Stimulated activated naive CD4-positive, alpha-beta T cell treated with Interleukin-2 at 50 U/mL for 16 hours (primary cell): ENCODE data around the gene ZDHHC22.

Experiments
- DNase-seq: peaks from one replicate; lab custom pipeline; 2025; lab: John Stamatoyannopoulos, UW

ZDHHC22 gene

GRCh38 chr14:77126461-77126990 lies 15.1 kb downstream of the ZDHHC22 start:
- no peak for DNase-seq

GRCh38 chr14:77125823-77126325 lies 15.7 kb downstream of the ZDHHC22 start:
- no peak for DNase-seq

- no peak for DNase-seq
These were observed 16.2 kb downstream of the ZDHHC22 start for GRCh38 chr14:77125281-77125801.

DNA sequence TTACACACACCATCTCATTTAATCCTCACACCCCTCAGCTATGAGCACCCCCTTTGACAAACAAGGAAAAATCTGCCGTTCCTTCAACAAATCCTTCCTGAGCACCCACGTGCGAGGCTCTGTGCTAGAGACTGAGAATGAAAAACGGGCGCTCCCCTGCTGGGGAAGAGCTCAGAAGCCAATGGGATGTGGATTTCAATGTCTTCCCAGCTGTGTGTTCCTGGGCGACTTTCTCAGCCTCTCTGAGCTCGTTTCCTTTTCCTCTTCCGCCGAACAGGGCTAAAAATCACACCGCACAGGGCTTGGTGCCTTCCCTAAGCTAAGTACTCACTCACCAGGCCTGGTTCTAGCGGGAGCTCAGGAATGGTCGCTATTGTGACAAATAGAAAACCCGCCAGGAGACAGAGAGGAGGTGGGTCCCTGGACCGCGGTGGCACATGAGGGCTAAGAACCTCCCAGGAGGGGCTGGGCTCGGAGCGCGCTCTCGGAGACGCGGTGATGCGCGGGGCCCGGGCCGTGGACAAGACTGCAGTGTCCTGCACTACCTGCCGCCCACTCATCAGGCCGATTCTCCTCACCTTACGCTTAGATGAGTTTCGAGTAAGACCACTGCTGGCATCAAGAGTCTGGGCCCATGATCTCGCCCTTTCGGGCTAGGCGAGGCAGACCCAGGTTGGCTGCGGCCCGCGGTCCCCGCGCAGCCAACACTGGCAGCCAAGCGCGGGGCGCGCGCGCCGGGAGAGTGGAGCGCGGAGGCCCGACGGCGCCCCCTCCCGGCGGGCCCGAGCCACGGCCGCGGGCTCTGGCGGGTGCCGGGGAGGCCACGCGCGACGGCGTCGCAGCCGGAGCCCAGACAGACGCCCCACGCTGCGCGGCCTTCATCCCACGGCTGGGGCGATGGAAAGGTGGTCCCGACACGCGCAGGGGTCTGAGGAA lies 17.0 kb downstream of the ZDHHC22 start:
- DNase-seq: peak; percentile 41

DNA sequence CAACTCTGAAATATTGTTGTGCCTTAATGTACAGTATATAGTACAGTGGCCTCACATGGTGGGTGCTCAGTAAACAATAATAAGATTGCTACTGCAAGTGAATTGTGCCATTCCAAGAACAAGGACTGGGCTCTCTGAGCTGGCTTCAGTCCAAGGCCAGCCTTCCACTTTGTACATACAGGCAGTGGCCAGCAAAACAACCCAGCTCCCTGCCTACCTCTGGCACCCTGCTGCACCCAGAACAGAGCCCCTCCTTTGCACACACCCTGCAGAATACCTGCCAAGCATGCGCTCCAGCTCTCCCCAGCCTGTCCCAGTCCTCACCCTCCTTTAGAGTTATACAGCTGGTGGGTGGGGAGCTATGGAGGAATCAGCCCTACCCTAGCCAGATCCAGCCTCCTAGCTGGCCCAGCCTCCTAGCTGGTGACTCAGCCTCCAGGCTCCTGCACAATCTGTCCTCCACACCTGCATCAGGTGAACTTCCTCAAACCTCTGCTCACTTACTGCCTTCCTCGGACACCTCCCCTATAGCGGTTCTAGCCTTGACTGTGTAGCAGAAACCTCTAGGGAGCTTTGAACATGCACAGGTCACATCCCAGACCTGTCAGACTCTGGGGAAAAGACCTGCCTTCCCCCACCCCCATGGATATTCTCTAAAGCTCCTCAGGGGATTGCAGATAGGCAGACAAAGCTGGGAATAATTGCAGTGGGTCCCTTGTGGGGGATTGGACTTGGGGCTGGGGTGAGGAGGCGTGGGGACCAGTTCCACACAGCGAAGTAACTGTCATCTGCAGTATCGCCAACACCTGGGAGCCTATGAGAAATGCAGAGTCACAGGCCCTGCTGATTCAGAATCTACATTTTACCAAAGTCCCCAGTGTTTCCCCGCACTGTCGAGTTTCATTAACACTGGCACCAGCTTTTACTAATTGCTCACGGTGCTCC lies 17.9 kb downstream of the ZDHHC22 start:
- no peak for DNase-seq

DNA sequence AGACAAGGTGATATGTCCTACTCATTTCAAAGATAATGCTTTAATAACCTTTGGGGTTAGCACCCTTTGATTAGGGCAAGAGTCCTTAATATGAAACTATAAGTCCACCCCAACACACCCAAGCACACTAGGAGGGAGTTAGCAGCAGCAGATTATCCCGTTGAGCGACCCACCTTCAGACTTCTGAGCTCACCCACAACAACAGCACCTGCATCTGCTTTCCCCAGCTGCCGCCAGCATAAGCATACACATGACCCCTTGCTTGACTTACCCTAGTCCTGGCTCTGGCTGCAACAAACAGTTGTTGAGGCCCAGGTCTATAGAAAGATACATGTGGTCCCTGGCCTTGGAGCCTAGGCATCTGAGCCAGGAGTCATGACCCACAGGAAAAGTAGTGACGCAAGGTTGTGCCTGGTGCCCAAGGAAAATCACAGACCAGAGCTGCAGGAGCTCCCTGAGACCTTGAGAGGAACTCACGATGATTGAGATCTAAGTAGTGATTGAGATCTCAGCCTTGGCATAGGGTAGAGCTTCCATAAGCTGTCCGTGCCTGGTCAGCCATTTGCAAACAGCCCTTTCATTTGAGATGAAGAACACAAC lies 19.0 kb downstream of the ZDHHC22 start:
- no peak for DNase-seq

DNA sequence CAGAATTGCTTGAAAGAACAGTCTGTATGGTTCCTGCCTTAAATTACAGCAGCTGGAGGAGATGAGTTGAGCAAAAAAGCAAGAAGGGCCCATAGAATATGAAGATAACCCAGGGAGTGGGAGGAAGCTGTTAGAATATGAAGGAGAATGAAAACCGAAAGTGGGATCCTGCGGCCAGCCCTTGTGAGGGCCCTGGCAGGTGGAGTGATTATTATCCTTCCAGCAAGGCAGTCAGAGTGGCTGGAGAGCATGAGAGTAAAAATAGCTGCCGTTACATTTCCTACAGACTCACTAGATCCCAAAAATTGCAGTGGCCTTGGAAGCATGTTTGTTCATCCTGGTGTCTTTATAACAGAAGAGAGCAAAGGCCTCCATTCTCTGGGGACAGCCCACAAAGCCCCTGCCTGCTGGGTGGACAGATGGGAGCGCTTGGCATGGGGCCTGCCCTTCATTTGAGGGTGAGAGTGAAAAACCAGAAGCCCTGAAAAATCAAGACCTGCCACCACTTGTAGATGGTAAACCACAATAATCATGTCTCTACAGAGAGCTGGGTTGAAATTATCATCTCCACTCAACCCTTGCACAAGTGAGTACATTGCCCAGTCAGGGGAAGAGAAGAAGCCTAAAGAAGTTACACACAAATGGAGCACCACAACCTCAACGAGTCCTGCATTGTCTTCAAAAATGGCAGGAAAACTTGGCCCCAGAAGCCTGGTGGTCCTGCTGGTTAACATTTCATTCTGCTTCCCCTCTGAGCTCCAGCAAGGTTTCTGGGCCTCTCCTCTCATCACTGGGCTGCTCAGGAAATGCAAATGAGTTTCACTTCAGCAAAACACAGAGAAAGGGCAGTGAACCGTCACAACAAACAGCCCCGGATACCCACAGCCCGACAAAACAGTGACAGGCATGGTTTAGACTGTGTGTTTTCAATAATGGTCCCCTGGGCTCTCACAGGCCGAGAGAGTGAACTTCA lies 20.5 kb downstream of the ZDHHC22 start:
- peak; percentile 12 for DNase-seq

- DNase-seq: no peak
These were observed 21.7 kb downstream of the ZDHHC22 start for GRCh38 chr14:77119851-77120250.

- DNase-seq: no peak
These were observed 25.3 kb downstream of the ZDHHC22 start for GRCh38 chr14:77116172-77116817.

DNA sequence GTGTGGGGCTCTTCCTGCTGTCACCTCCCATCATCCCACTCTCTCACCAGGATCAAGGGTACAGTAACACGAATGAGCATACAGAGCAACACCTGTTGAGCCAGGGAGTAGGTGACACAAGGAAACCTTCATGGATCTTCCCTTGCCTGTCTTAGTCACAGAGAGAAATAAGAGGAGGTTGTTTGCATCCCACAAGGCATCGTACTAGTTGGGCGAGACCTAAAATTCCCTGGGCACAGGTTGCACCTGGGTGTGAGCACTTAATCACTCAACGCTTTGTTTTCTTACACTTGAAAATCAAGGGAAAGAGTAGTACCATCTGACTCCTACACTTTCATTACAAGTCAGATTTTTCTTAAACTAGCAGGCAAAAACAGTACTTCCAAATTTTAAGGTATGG lies 27.0 kb downstream of the ZDHHC22 start:
- no peak for DNase-seq

DNA sequence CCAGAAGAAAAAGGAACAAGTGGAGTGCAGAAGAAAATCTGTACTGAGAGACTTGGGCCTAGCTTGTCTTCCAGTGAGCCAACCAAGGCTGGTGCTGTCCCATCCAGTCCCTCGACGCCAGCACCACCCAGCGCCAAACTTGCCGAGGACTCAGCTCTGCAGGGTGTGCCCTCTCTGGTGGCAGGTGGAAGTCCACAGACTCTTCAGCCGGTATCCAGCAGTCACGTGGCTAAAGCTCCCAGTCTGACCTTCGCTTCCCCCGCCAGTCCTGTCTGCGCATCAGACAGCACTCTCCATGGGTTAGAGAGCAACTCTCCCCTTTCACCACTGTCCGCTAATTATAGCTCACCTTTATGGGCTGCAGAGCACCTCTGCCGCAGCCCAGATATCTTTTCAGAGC lies 27.9 kb downstream of the ZDHHC22 start:
- DNase-seq: no peak

GRCh38 chr14:77111021-77111420 lies 30.6 kb downstream of the ZDHHC22 start:
- DNase-seq: no peak

- DNase-seq: no peak
These were observed 31.3 kb downstream of the ZDHHC22 start for GRCh38 chr14:77110286-77110685.

DNA sequence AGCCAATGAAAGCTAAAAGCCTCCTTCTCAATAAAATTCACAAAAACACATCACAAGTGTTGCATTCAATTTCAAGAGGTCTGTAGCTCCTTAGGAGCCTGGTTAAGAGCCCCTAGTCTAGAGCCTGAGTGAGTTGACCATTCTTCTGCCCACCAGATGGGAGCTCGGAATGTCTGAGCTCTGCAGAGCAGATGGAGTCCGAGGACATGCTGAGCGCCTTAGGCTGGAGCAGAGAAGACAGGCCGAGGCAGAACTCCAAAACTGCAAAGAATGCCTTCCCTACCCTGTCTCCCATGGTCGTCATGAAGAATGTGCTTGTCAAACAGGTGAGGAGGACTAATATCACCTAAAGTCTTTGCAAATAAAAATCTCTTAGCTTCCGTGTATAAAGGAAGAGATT lies 31.9 kb downstream of the ZDHHC22 start:
- DNase-seq: no peak

- DNase-seq: no peak
These were observed 32.8 kb downstream of the ZDHHC22 start for GRCh38 chr14:77108753-77109152.

DNA sequence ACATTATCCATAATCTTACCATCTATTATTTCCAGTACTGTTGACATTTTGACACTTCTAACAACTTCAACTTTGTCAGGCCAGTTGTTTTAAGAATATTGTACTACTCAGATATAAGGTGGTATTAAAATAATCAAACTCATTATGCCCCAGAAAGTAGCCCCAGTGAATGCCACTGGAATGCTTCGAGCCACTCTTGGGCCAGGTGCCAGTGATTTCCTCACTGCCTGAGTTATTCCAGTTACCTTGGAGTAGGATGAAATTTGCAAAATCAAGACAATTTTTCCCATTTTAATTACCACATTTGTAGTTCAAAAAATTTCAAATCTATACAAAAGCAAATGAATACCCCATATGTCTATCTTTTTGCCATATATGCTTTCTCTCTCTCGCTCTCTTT lies 34.4 kb downstream of the ZDHHC22 start:
- DNase-seq: no peak

- no peak for DNase-seq
These were observed 34.9 kb downstream of the ZDHHC22 start for GRCh38 chr14:77106666-77107065.

DNA sequence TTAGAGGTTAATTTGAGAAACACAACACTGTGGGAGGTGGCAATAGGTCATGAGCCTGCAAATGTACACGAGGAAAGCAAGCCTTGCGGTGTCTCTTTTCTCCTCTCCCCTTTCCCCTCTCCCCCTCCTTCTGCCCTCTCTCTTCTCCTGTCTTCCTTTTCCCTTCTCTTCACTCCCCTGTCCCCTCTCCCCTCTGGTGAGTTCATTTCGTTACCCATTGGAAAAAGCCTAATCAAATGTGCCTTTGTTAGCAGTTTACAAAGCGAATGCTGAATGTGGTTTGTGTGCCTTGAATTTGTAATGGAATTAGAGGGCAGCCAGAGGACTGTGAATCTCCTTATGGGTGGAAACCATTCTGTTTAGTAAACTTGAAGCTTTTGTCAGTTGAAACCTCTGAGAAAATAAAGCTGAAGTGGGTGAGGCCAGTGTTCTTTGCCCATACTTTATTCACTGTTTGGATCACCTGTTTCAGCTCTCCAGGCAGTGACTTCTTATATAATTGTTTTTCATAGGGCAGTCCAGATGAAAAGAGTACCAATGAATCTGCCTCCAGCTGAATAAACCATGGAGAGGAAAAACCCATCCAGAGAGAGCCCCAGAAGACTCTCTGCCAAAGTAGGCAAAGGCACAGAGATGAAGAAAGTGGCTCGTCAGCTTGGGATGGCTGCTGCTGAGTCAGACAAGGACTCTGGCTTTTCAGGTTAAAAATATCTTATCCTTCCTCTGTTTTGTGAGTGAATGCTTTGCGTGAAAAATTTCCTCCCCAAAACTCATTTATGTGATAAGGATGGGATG lies 36.2 kb downstream of the ZDHHC22 start:
- no peak for DNase-seq

GRCh38 chr14:77104393-77104792 lies 37.2 kb downstream of the ZDHHC22 start:
- DNase-seq: no peak
